ENCODE data around the gene LVRN. TPM values are rescaled to one million over a fixed set of nuclear protein-coding genes. Genes with fewer than 3 reads are reported as not detected.

LVRN gene
- total and polyA plus RNA-seq, 2 of the 4 experiments (the other 2 are of a cell fraction) = 0.10 to 0.18 TPM

Other genes starting within 250 kb of the LVRN start
- 3.3 and 8.6 TPM in 2 replicates for gene CDO1, start 145.8 kb upstream of the LVRN start, total RNA-seq (2012; rRNA removed)
- 4.8 and 7.9 TPM in 2 replicates for gene CDO1, start 145.8 kb upstream of the LVRN start, polyA plus RNA-seq (2012; rRNA removed)
- gene ATG12, start 120.9 kb upstream of the LVRN start, total RNA-seq (2012; rRNA removed) = 95.7 and 117 TPM in 2 replicates
- 55.6 and 68.0 TPM in 2 replicates for gene ATG12, start 120.9 kb upstream of the LVRN start, polyA plus RNA-seq (2012; rRNA removed)
- 21.9 and 93.9 TPM in 2 replicates for gene AP3S1, start 120.5 kb upstream of the LVRN start, total RNA-seq (2012; rRNA removed)
- gene AP3S1, start 120.5 kb upstream of the LVRN start, polyA plus RNA-seq (2012; rRNA removed) = 52.8 and 73.1 TPM in 2 replicates
- not detected in 2 replicates for gene ARL14EPL, start 70.0 kb downstream of the LVRN start, total RNA-seq (2012; rRNA removed)
- not detected in 2 replicates for gene ARL14EPL, start 70.0 kb downstream of the LVRN start, polyA plus RNA-seq (2012; rRNA removed)
- gene COMMD10, start 122.5 kb downstream of the LVRN start, total RNA-seq (2012; rRNA removed) = 20.4 and 35.8 TPM in 2 replicates
- 9.5 and 12.8 TPM in 2 replicates for gene COMMD10, start 122.5 kb downstream of the LVRN start, polyA plus RNA-seq (2012; rRNA removed)